GM18907 (cell line): ENCODE measurements around the gene NUFIP1.

Source experiments
- ATAC-seq: cut with Tn5 transposase; IDR thresholded peaks from one replicate; pipeline ENCODE4 v1.9.1; 2021; ENCODE audit warnings: mild to moderate bottlenecking, moderate library complexity; ENCODE audit not compliant: unreplicated experiment

NUFIP1 gene

DNA sequence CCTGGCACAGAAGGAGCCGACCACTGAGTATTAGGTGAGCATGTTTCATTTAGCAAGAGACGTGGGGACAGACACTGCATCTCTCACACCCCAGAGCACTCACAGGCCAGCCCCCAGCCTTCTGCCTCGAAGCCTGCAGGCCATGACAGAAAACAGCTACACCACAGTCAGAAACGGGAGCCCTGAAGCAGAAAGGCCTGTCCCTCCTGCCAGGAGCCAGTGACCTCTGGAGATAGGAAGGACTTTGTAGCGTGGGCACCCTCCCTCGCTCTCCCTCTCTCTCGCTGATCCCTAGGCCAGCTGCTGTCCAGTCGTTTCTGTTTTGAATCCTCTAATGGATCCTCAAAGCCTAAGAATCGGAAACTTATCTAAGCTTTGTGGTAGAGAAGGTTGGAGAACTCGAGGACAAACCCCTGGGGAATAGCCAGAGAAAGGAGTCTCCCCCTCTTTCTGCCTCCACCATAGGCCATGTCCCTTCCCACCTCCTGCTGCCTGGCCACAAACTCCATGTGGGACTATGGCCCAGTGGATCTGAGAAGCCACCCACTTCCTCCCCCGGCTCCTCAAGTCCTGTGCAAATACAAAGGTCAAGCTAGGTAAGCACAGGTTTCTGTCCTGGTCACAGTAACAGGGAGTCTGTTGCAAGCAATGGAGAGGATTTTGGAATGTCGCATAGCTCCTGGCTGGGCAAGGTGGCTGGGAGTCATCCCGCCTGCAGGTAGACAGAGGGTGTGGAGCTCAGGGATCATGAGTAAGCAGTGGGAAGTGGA is 95.1 kb downstream of the NUFIP1 start:
- no peak for ATAC-seq
